ENCODE results near the gene GATA1.

The GATA1 gene

DNA sequence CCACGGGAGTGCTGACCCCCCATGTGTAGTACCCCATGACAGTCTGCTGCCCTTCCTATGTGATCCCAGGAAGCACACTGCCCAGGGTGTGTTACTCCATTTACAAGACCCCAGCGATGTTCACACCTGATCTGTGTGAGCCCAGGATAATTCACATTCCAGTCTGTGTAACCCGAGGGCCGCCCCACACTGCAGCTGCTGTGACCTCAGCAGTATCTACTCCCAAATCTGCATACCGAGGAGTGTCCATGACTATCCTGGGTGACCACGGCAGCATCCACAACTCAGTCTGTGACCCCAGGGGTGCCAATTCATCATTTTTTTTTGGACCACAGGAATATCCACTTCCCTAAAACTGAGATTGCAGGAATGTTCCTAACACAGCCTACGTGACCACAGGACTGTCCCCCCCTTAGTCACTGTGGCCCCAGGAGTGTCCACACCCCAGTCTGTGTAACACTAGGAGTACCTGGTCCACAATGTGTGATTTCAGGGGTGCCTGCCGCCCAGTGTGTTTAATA lies 32.6 kb upstream of the GATA1 start:
- no peaks in the 10 kb centered on the region for H3K36me3 ChIP-seq (ENCODE audit: control insufficient read depth, insufficient read depth, low read length)
- H3K4me1 ChIP-seq (ENCODE audit: control insufficient read depth, insufficient read depth, low read length), result no peaks in the 10 kb centered on the region
- no peak overlapping the region for H3K4me3 ChIP-seq (ENCODE audit: insufficient read depth, low read depth, low read length)
- WGBS, 2 experiments, result 83 to 93% methylated on average over 8 of the region's 8 CpGs
- no peak overlapping the region for H3K27ac ChIP-seq (ENCODE audit: insufficient read depth, low read depth, low read length, poor library complexity, severe bottlenecking)
- no peaks in the 10 kb centered on the region for H3K27me3 ChIP-seq (ENCODE audit: control insufficient read depth, insufficient read depth, low read length, poor library complexity, severe bottlenecking)
- H3K9me3 ChIP-seq (ENCODE audit: control insufficient read depth, low read length), result no peaks in the 10 kb centered on the region

DNA sequence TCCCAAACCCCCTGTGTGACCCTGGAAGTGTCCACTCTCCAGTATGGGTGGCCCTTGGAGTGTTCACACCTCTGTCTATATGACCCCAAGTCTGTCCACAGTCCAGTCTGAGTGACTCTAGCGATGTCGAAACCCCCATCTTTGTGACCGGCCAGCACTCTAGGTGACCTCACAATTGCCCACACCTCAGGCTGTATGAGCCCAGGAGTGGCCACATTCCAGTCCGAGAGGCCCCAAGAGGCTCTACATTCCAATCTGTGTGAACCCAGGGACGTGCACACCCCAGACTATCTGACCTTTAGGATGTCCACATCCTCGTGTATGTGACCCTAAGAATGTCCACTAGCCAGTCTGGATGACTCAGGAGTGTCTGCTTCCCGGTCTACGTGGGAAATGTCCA lies 32.2 kb upstream of the GATA1 start:
- Histone ChIP-seq H3K27me3 (ENCODE audit: control insufficient read depth, insufficient read depth, low read length, poor library complexity, severe bottlenecking) (no peaks in the 10 kb centered on the region), H3K4me1 (ENCODE audit: control insufficient read depth, insufficient read depth, low read length) (no peaks in the 10 kb centered on the region), H3K4me3 (ENCODE audit: insufficient read depth, low read depth, low read length) (no peak overlapping the region), H3K27ac (ENCODE audit: insufficient read depth, low read depth, low read length, poor library complexity, severe bottlenecking) (no peak overlapping the region), H3K9me3 (ENCODE audit: control insufficient read depth, low read length) (no peaks in the 10 kb centered on the region), H3K36me3 (ENCODE audit: control insufficient read depth, insufficient read depth, low read length) (no peaks in the 10 kb centered on the region)
- WGBS, 2 experiments, result 86 to 92% methylated on average over 8 of the region's 8 CpGs

DNA sequence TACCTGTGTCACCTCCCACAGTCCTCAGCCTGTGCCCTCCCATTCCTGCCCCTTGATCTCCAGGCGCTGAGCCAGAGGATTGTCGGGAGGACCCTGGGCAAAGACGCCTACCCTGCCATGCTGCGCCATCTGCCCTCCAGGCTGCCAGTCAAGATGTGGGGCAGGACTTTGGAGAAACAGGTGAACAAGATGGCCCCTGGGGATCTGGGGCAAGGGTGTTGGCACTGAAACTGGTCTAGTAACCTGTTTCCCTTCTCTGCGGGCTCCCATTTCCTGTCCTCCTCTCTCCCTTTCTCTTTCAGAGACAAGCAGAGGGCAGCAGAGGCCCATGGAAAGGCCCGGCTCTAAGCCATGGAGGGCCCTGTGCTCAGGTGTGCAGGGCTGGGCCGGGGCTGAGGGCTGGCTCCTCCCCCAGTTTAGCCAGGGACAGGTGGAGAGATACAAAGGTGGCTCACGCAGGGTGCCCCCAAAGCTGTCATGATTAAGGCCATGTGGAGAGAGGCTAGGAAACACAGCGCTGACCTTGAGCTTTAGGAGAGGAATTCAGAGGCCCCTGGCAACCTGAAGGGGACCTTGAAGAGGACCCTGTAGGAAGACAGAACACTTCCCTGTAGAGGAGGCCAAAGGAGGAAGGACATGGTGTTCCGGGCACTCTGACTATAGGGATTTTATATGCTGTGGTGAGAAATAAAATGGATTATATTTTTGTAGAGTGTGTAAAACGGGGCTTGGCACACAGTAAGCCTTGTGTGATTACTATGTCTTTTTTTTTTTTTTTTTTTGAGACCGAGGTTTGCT lies 24.5 kb upstream of the GATA1 start, which contains the start of gene GLOD5:
TSS of gene GLOD5 (plus strand) at position 74 of the 798 bp plus-strand sequence. CDS start at position 118, 44 bp downstream.
- H3K4me3 ChIP-seq (ENCODE audit: insufficient read depth, low read depth, low read length), result no peak within 1 kb of the TSS
- 57 to 68% methylated on average over 12 of the region's 12 CpGs for WGBS, 2 experiments
- no peaks in the 10 kb centered on the region for H3K4me1 ChIP-seq (ENCODE audit: control insufficient read depth, insufficient read depth, low read length)
- no peaks in the 10 kb centered on the region for H3K9me3 ChIP-seq (ENCODE audit: control insufficient read depth, low read length)
- no peak within 1 kb of the TSS for H3K27ac ChIP-seq (ENCODE audit: insufficient read depth, low read depth, low read length, poor library complexity, severe bottlenecking)
- no peaks in the 10 kb centered on the region for H3K36me3 ChIP-seq (ENCODE audit: control insufficient read depth, insufficient read depth, low read length)
- H3K27me3 ChIP-seq (ENCODE audit: control insufficient read depth, insufficient read depth, low read length, poor library complexity, severe bottlenecking), result no peaks in the 10 kb centered on the region

DNA sequence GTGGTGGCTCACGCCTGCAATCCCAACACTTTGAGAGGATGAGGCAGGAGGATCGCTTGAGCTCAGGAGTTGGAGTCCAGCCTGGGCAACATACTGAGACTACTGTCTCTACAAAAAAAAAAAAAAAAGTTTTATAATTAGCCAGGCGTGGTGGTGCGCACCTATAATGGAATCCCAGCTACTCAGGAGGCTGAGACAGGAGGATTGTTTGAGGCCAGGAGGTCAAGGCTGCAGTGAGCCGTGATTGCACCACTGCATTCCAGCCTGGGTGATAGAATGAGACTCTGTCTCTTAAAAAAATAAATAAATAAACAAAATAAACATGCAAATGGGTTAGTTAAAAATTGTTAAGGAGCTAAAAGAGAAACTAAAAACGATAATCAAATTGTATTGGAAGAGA lies 17.2 kb upstream of the GATA1 start:
- no peak overlapping the region for H3K27ac ChIP-seq (ENCODE audit: insufficient read depth, low read depth, low read length, poor library complexity, severe bottlenecking)
- no peaks in the 10 kb centered on the region for H3K36me3 ChIP-seq (ENCODE audit: control insufficient read depth, insufficient read depth, low read length)
- no peaks in the 10 kb centered on the region for H3K4me1 ChIP-seq (ENCODE audit: control insufficient read depth, insufficient read depth, low read length)
- no peaks in the 10 kb centered on the region for H3K9me3 ChIP-seq (ENCODE audit: control insufficient read depth, low read length)
- no peaks in the 10 kb centered on the region for H3K27me3 ChIP-seq (ENCODE audit: control insufficient read depth, insufficient read depth, low read length, poor library complexity, severe bottlenecking)
- 96 to 98% methylated on average over 5 of the region's 6 CpGs for WGBS, 2 experiments
- no peak overlapping the region for H3K4me3 ChIP-seq (ENCODE audit: insufficient read depth, low read depth, low read length)

DNA sequence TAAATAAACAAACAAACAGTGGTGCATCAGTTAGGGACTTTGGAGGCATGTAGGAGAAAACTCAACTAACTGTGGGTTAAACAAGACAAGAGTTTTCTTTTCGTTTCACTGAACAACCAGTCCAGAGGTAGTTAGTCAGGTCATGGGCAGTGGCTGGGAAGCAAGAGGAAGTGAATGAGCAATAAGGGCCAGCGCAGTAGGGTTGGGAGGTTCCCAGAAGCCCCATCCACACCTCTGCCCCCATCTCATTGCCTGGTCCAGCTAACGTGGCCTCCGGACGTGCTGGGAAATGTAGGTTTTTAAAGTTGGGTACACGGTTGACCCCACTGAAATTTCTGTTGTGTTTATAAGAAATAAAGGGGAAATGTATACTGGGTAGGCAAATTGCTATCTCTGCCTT lies 16.1 kb upstream of the GATA1 start:
- Histone ChIP-seq H3K36me3 (ENCODE audit: control insufficient read depth, insufficient read depth, low read length) (no peaks in the 10 kb centered on the region), H3K27me3 (ENCODE audit: control insufficient read depth, insufficient read depth, low read length, poor library complexity, severe bottlenecking) (no peaks in the 10 kb centered on the region), H3K4me3 (ENCODE audit: insufficient read depth, low read depth, low read length) (no peak overlapping the region), H3K4me1 (ENCODE audit: control insufficient read depth, insufficient read depth, low read length) (no peaks in the 10 kb centered on the region), H3K27ac (ENCODE audit: insufficient read depth, low read depth, low read length, poor library complexity, severe bottlenecking) (no peak overlapping the region), H3K9me3 (ENCODE audit: control insufficient read depth, low read length) (no peaks in the 10 kb centered on the region)
- 87 to 89% methylated on average over 6 of the region's 6 CpGs for WGBS, 2 experiments

DNA sequence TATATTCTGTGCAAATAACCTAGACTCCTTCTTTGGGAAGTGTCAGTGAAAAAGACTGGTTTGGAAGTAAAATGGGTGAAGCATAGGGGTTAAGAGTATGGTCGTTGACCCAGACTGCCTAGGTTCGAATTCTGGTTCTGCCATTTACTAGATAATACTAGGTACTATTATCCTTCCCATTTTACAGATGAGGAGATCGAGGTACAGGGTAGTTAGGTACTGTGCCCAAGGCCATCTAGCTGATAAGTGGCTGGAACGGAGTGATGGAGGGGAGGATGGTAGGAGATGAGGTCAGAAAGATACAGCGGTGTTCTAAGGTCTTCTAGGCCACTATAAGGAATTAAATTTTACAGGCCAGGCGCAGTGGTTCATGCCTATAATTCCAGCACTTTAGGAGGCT lies 13.8 kb upstream of the GATA1 start:
- no peaks in the 10 kb centered on the region for H3K4me1 ChIP-seq (ENCODE audit: control insufficient read depth, insufficient read depth, low read length)
- H3K4me3 ChIP-seq (ENCODE audit: insufficient read depth, low read depth, low read length), result no peak overlapping the region
- no peaks in the 10 kb centered on the region for H3K36me3 ChIP-seq (ENCODE audit: control insufficient read depth, insufficient read depth, low read length)
- H3K27ac ChIP-seq (ENCODE audit: insufficient read depth, low read depth, low read length, poor library complexity, severe bottlenecking), result no peak overlapping the region
- H3K27me3 ChIP-seq (ENCODE audit: control insufficient read depth, insufficient read depth, low read length, poor library complexity, severe bottlenecking), result no peaks in the 10 kb centered on the region
- no peaks in the 10 kb centered on the region for H3K9me3 ChIP-seq (ENCODE audit: control insufficient read depth, low read length)
- 93 to 95% methylated on average over 4 to 6 of the region's 6 CpGs for WGBS, 2 experiments

DNA sequence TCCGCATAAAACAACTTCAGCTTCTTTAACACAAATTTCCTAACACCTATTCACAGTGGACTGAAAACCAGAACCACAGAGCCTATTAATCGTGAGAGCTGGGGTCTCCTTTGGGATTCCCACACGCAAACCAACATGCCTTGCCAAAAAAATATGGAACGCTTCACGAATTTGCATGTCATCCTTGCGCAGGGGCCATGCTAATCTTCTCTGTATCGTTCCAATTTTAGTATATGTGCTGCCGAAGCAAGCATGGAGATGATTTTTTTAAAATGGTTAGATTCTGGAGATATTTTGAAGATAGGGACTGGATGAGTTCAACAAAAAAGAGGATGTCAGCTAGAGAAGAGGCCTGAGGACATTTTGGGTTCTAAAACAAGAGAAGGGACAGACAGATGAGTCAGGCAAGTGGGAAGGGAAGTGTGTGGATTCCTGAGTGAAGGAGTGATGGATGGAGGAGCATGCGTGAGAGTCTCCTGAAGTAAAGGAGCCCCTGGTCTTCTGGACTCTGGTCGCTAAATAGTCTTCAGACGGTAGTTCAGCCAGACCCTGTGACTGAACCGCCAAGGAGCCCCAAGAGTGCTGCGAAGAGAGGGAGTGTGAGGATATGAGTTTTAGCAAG lies 9.5 kb upstream of the GATA1 start:
- H3K27me3 ChIP-seq (ENCODE audit: control insufficient read depth, insufficient read depth, low read length, poor library complexity, severe bottlenecking), result no peaks in the 10 kb centered on the region
- no peak overlapping the region for H3K4me3 ChIP-seq (ENCODE audit: insufficient read depth, low read depth, low read length)
- no peaks in the 10 kb centered on the region for H3K9me3 ChIP-seq (ENCODE audit: control insufficient read depth, low read length)
- H3K36me3 ChIP-seq (ENCODE audit: control insufficient read depth, insufficient read depth, low read length), result no peaks in the 10 kb centered on the region
- 91 to 93% methylated on average over 13 of the region's 13 CpGs for WGBS, 2 experiments
- no peaks in the 10 kb centered on the region for H3K4me1 ChIP-seq (ENCODE audit: control insufficient read depth, insufficient read depth, low read length)
- H3K27ac ChIP-seq (ENCODE audit: insufficient read depth, low read depth, low read length, poor library complexity, severe bottlenecking), result no peak overlapping the region

DNA sequence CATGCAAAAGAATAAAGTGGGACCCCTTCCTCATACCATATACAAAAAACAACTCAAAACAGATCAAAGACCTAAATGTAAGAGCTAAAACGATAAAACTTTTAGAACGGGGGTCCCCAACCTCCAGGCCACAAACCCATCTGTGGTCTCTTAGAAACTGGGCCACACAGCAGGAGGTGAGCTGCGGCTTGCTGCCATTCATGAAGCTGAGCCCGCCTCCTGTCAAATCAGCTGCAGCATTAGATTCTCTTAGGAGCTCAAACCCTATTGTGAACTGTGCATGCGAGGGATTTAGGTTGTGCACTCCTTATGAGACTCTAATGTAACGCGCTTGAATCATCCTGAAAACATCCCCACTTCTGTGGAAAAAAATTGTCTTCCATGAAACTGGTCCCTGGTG lies 7.0 kb upstream of the GATA1 start:
- Histone ChIP-seq H3K4me1 (ENCODE audit: control insufficient read depth, insufficient read depth, low read length) (no peaks in the 10 kb centered on the region), H3K27ac (ENCODE audit: insufficient read depth, low read depth, low read length, poor library complexity, severe bottlenecking) (no peak overlapping the region), H3K9me3 (ENCODE audit: control insufficient read depth, low read length) (no peaks in the 10 kb centered on the region), H3K4me3 (ENCODE audit: insufficient read depth, low read depth, low read length) (no peak overlapping the region), H3K36me3 (ENCODE audit: control insufficient read depth, insufficient read depth, low read length) (no peaks in the 10 kb centered on the region), H3K27me3 (ENCODE audit: control insufficient read depth, insufficient read depth, low read length, poor library complexity, severe bottlenecking) (no peaks in the 10 kb centered on the region)
- 83 to 85% methylated on average over 7 of the region's 7 CpGs for WGBS, 2 experiments

DNA sequence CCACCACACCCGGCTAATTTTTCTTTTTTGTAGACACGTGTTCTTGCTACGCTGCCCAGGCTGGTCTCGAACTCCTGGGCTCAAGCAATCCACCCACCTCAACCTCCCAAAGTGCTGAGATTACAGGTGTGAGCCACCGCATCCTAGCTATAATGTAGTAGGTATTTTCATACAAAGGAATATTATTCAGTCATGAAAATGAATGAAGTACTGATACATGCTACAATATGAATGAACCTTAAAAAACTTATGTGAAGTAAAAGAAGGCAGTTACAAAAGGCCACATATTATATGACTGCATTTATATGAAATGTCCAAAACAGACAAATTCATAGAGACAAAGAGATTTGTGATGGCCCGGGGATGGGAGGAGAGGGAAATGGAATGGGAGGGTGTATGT lies 4.7 kb upstream of the GATA1 start:
- Histone ChIP-seq H3K27me3 (ENCODE audit: control insufficient read depth, insufficient read depth, low read length, poor library complexity, severe bottlenecking) (no peaks in the 10 kb centered on the region), H3K27ac (ENCODE audit: insufficient read depth, low read depth, low read length, poor library complexity, severe bottlenecking) (no peak overlapping the region), H3K9me3 (ENCODE audit: control insufficient read depth, low read length) (no peaks in the 10 kb centered on the region), H3K36me3 (ENCODE audit: control insufficient read depth, insufficient read depth, low read length) (no peaks in the 10 kb centered on the region), H3K4me3 (ENCODE audit: insufficient read depth, low read depth, low read length) (no peak overlapping the region), H3K4me1 (ENCODE audit: control insufficient read depth, insufficient read depth, low read length) (no peaks in the 10 kb centered on the region)
- WGBS, 2 experiments, result 87 to 97% methylated on average over 5 of the region's 6 CpGs

DNA sequence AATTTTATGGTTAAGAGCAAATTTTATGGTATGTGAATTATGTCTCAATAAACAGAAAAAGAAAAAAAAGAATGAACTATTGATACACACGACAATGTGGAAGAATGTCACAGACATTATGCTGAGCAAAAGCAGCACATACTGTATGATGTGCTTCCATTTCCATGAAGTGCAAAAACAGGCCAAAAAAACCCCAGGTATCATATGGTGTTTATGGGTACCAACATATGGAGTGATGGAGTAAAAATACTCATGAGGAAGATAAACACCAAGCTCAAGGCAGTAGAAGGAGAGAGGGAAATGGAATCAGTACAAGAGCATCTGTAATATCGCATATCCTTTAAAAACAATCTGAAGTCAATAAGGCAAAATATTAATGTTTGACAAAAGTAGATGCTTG lies 4.2 kb upstream of the GATA1 start:
- Histone ChIP-seq H3K36me3 (ENCODE audit: control insufficient read depth, insufficient read depth, low read length) (no peaks in the 10 kb centered on the region), H3K27ac (ENCODE audit: insufficient read depth, low read depth, low read length, poor library complexity, severe bottlenecking) (no peak overlapping the region), H3K4me1 (ENCODE audit: control insufficient read depth, insufficient read depth, low read length) (no peaks in the 10 kb centered on the region), H3K9me3 (ENCODE audit: control insufficient read depth, low read length) (no peaks in the 10 kb centered on the region), H3K4me3 (ENCODE audit: insufficient read depth, low read depth, low read length) (no peak overlapping the region), H3K27me3 (ENCODE audit: control insufficient read depth, insufficient read depth, low read length, poor library complexity, severe bottlenecking) (no peaks in the 10 kb centered on the region)
- 87 to 100% methylated on average over 1 of the region's 2 CpGs for WGBS, 2 experiments
